Measurements from ENCODE around the gene TRMT13.

The TRMT13 gene

GRCh38 chr1:100131623-100132022 is 1.3 kb upstream of the TRMT13 start:
- no peak for TF ChIP-seq CTCF (IDR thresholded peaks at IDR 0.05; ENCODE audit: control insufficient read depth, extremely low read depth, insufficient read depth)
- H3K4me3 ChIP-seq (ENCODE audit: low read depth, low read length), result peak overlapping the region; percentile 66
- DNase-seq (ENCODE audit: low read depth), result no peak

- TF ChIP-seq CTCF (IDR thresholded peaks at IDR 0.05; ENCODE audit: control insufficient read depth, extremely low read depth, insufficient read depth), result peak; percentile 29; the same call in 1 of the 2 replicates
- H3K4me3 ChIP-seq (ENCODE audit: low read depth, low read length), result no peak overlapping the region
- DNase-seq (ENCODE audit: low read depth), result no peak
Observed at GRCh38 chr1:100134872-100135271, 1.9 kb downstream of the TRMT13 start.

GRCh38 chr1:100137602-100138001 is 4.6 kb downstream of the TRMT13 start:
- no peak for DNase-seq (ENCODE audit: low read depth)
- H3K4me3 ChIP-seq (ENCODE audit: low read depth, low read length), result no peak overlapping the region
- no peak for TF ChIP-seq CTCF (IDR thresholded peaks at IDR 0.05; ENCODE audit: control insufficient read depth, extremely low read depth, insufficient read depth)

GRCh38 chr1:100141192-100141591 is 8.2 kb downstream of the TRMT13 start:
- no peak overlapping the region for H3K4me3 ChIP-seq (ENCODE audit: low read depth, low read length)
- no peak for TF ChIP-seq CTCF (IDR thresholded peaks at IDR 0.05; ENCODE audit: control insufficient read depth, extremely low read depth, insufficient read depth)
- DNase-seq (ENCODE audit: low read depth), result no peak

GRCh38 chr1:100142343-100142742 is 9.4 kb downstream of the TRMT13 start:
- TF ChIP-seq CTCF (IDR thresholded peaks at IDR 0.05; ENCODE audit: control insufficient read depth, extremely low read depth, insufficient read depth), result no peak
- no peak overlapping the region for H3K4me3 ChIP-seq (ENCODE audit: low read depth, low read length)
- DNase-seq (ENCODE audit: low read depth), result no peak

GRCh38 chr1:100145116-100145515 is 12.2 kb downstream of the TRMT13 start:
- H3K4me3 ChIP-seq (ENCODE audit: low read depth, low read length), result no peak overlapping the region
- no peak for TF ChIP-seq CTCF (IDR thresholded peaks at IDR 0.05; ENCODE audit: control insufficient read depth, extremely low read depth, insufficient read depth)
- DNase-seq (ENCODE audit: low read depth), result no peak

GRCh38 chr1:100146958-100147357 is 14.0 kb downstream of the TRMT13 start:
- no peak for DNase-seq (ENCODE audit: low read depth)
- no peak overlapping the region for H3K4me3 ChIP-seq (ENCODE audit: low read depth, low read length)
- no peak for TF ChIP-seq CTCF (IDR thresholded peaks at IDR 0.05; ENCODE audit: control insufficient read depth, extremely low read depth, insufficient read depth)
